HepG2 (cell line): Measurements from ENCODE around the gene TTLL4. TPM values are rescaled to one million over a fixed set of nuclear protein-coding genes. Genes with fewer than 3 reads are reported as not detected.

Experiments
- BCL6 ChIP-seq: IDR thresholded peaks from 2 replicates; pipeline ENCODE4 v1.6.1; 2016; ENCODE audit warnings: missing genetic modification reagents, missing compliant biosample characterization
- CBFB ChIP-seq: sonication (generic); formaldehyde crosslinking; IDR thresholded peaks from 2 replicates; pipeline ENCODE4 v1.4.0; 2020; ENCODE audit warnings: missing genetic modification reagents
- DNMT3B ChIP-seq: conservative IDR thresholded peaks from 2 replicates; pipeline ENCODE4 v1.6.1; 2016; ENCODE audit warnings: missing biosample characterization, control low read depth
- GABPB1 ChIP-seq: IDR thresholded peaks from 2 replicates; pipeline ENCODE4 v1.6.1; 2016; ENCODE audit warnings: mild to moderate bottlenecking, missing genetic modification reagents, moderate library complexity, missing compliant biosample characterization
- HNF4A ChIP-seq: sonication (generic); formaldehyde crosslinking; IDR thresholded peaks from 2 replicates; pipeline ENCODE4 v1.4.0; 2020; ENCODE audit warnings: missing genetic modification reagents
- IRF1 ChIP-seq: sonication (generic); formaldehyde crosslinking; IDR thresholded peaks from 2 replicates; pipeline ENCODE4 v1.4.0; 2020; ENCODE audit warnings: low read depth, mild to moderate bottlenecking, missing genetic modification reagents
- KAT7 ChIP-seq: IDR thresholded peaks from 2 replicates; pipeline ENCODE4 v1.6.1; 2018; ENCODE audit warnings: borderline replicate concordance, missing compliant biosample characterization
- MEIS1 ChIP-seq: sonication (generic); formaldehyde crosslinking; IDR thresholded peaks from 2 replicates; pipeline ENCODE4 v1.9.0; 2021; ENCODE audit warnings: mild to moderate bottlenecking, missing genetic modification reagents, moderate library complexity, borderline replicate concordance
- MEIS2 ChIP-seq: sonication (generic); formaldehyde crosslinking; IDR thresholded peaks from 2 replicates; pipeline ENCODE4 v1.9.0; 2021; ENCODE audit warnings: mild to moderate bottlenecking, missing genetic modification reagents
- MXD3 ChIP-seq: IDR thresholded peaks from 2 replicates; pipeline ENCODE4 v1.6.1; 2016; ENCODE audit warnings: mild to moderate bottlenecking, missing biosample characterization, missing genetic modification reagents
- TAF1 ChIP-seq: sonication (generic); formaldehyde crosslinking; IDR thresholded peaks from 2 replicates; pipeline ENCODE4 v1.4.0; 2020; ENCODE audit warnings: missing genetic modification reagents
- TBX3 ChIP-seq: fragments of 450-650 bp; IDR thresholded peaks from 2 replicates; pipeline ENCODE4 v1.6.1; 2017; ENCODE audit warnings: antibody characterized with exemption, mild to moderate bottlenecking, inconsistent platforms, borderline replicate concordance
- U2AF2 ChIP-seq: fragments of 200-400 bp; formaldehyde crosslinking; IDR thresholded peaks from 2 replicates; pipeline ENCODE4 v1.6.1; 2017; ENCODE audit warnings: low read depth, mild to moderate bottlenecking, low read length
- ZBTB42 ChIP-seq: sonication (generic); formaldehyde crosslinking; IDR thresholded peaks from 2 replicates; pipeline ENCODE4 v1.5.0; 2020; ENCODE audit warnings: mild to moderate bottlenecking, missing genetic modification reagents
- ZNF10 ChIP-seq: sonication (generic); formaldehyde crosslinking; IDR thresholded peaks from 2 replicates; pipeline ENCODE4 v1.4.0; 2020; ENCODE audit warnings: mild to moderate bottlenecking, low read depth, missing genetic modification reagents, borderline replicate concordance
- ZNF124 ChIP-seq: sonication (generic); formaldehyde crosslinking; IDR thresholded peaks from 2 replicates; pipeline ENCODE4 v1.4.0; 2020; ENCODE audit warnings: missing genetic modification reagents
- ZNF205 ChIP-seq: IDR thresholded peaks from 2 replicates; pipeline ENCODE4 v1.6.1; 2018; ENCODE audit warnings: missing biosample characterization, missing genetic modification reagents
- ZNF343 ChIP-seq: sonication (generic); formaldehyde crosslinking; IDR thresholded peaks from 2 replicates; pipeline ENCODE4 v1.4.0; 2020; ENCODE audit warnings: mild to moderate bottlenecking, missing genetic modification reagents
- ZNF646 ChIP-seq: sonication (generic); formaldehyde crosslinking; IDR thresholded peaks from 2 replicates; pipeline ENCODE4 v1.9.0; 2021; ENCODE audit warnings: mild to moderate bottlenecking, missing genetic modification reagents
- ZNF720 ChIP-seq: sonication (generic); formaldehyde crosslinking; IDR thresholded peaks from 2 replicates; pipeline ENCODE4 v1.4.0; 2020; ENCODE audit warnings: missing genetic modification reagents
- ZNF788 ChIP-seq: sonication (generic); formaldehyde crosslinking; IDR thresholded peaks from 2 replicates; pipeline ENCODE4 v1.5.0; 2020; ENCODE audit warnings: mild to moderate bottlenecking, missing genetic modification reagents, borderline replicate concordance
- ZZZ3 ChIP-seq: sonication (generic); formaldehyde crosslinking; IDR thresholded peaks from 2 replicates; pipeline ENCODE4 v1.4.0; 2020; ENCODE audit warnings: missing genetic modification reagents, mild to moderate bottlenecking, borderline replicate concordance
- polyA plus RNA-seq, 8 experiments: library from polyadenylated mRNA; depleted of rRNA in 3 of 8; stranded (reverse) in 7 of 8; unstranded in 1 of 8; fragments of >200 nt; fragmentation: Illumina TruSeq in 4 of 8; extraction: Trizol in 4 of 8; gene quantifications; 2 replicates each; pipeline versions ENCODE4 v1.2.1 to v1.2.3, GENCODE V29; 2011 to 2016; ENCODE audit warnings: low read depth in 4 of 8, missing spikeins in 1 of 8, mixed read lengths in 1 of 8; ENCODE audit not compliant: insufficient read depth in 1 of 8
- total RNA-seq, 5 experiments: library from RNA; depleted of rRNA; stranded (reverse); fragments of >200 nt; fragmentation: Illumina TruSeq; extraction: Trizol; gene quantifications; 2 replicates each; pipeline ENCODE4 v1.2.3, GENCODE V29; 2016; ENCODE audit warnings: low read depth in 1 of 5

The TTLL4 gene
- total and polyA plus RNA-seq, 2 of the 13 experiments (the other 11 are each of a cell fraction or from before 2014, with no cell fraction given): 77.5 to 84.6 TPM

GRCh38 chr2:218710687-218711549, at the start of gene TTLL4 (continued):
- TF ChIP-seq ZNF646: 0 out of 2 replicates have a peak, but pooled peaks have one; percentile 54
- TF ChIP-seq BCL6: peak; percentile 58; the same call in 1 of the 2 replicates
- TF ChIP-seq ZNF124 (CRISPR knock-in tag): no peak; the same call in 1 of the 2 replicates
- TF ChIP-seq ZNF205 (CRISPR knock-in tag): peak; percentile 93
- peak; percentile 69; the same call in 1 of the 2 replicates for TF ChIP-seq TAF1 (CRISPR knock-in tag)
- peak; percentile 3; the same call in 1 of the 2 replicates for TF ChIP-seq ZBTB42 (CRISPR knock-in tag)
- TF ChIP-seq U2AF2: 0 out of 2 replicates have a peak, but pooled peaks have one; percentile 37
- TF ChIP-seq ZZZ3 (CRISPR knock-in tag): peak; percentile 85; the same call in 1 of the 2 replicates
- peak; percentile 86; the same call in 1 of the 2 replicates for TF ChIP-seq IRF1
- peak; percentile 65; the same call in 1 of the 2 replicates for TF ChIP-seq TBX3
- peak; percentile 82; the same call in 1 of the 2 replicates for TF ChIP-seq MEIS2
- TF ChIP-seq HNF4A (CRISPR knock-in tag): peak; percentile 31; the same call in 1 of the 2 replicates
- no peak for TF ChIP-seq ZNF10
- TF ChIP-seq GABPB1 (CRISPR knock-in tag): peak; percentile 93
- peak; percentile 81; the same call in 1 of the 2 replicates for TF ChIP-seq CBFB (CRISPR knock-in tag)
- peak; percentile 97 for TF ChIP-seq MXD3 (CRISPR knock-in tag)
- peak; percentile 98 for TF ChIP-seq ZNF788
- TF ChIP-seq MEIS1 (CRISPR knock-in tag): peak; percentile 96; the same call in 1 of the 2 replicates
- TF ChIP-seq ZNF720 (CRISPR knock-in tag): 0 out of 2 replicates have a peak, but pooled peaks have one; percentile 82
- TF ChIP-seq ZNF343 (CRISPR knock-in tag): peak; percentile 93
- 0 out of 2 replicates have a peak, but pooled peaks have one; percentile 24 for TF ChIP-seq DNMT3B (CRISPR knock-in tag)
- peak; percentile 100 for TF ChIP-seq KAT7 (CRISPR knock-in tag)
